ENCODE data around the gene PDZD2.
"Not testable (repeated sequence)": the region's sequence is repeated elsewhere in the genome, so short reads cannot be mapped to it uniquely, and the experiment has no call there.

The PDZD2 gene

GRCh38 chr5:31730139-31730538, 91.2 kb downstream of the PDZD2 start:
- no peak for TF ChIP-seq CTCF (IDR thresholded peaks at IDR 0.05; ENCODE audit: insufficient read depth, low read depth, low read length, missing control alignments)
- no peak overlapping the region for H3K4me3 ChIP-seq (ENCODE audit: low read length)

GRCh38 chr5:31731016-31731415, 92.1 kb downstream of the PDZD2 start:
- TF ChIP-seq CTCF (IDR thresholded peaks at IDR 0.05; ENCODE audit: insufficient read depth, low read depth, low read length, missing control alignments): no peak
- no peak overlapping the region for H3K4me3 ChIP-seq (ENCODE audit: low read length)
- no peak for DNase-seq (ENCODE audit: low read depth)

More at GRCh38 chr5:31730139-31730538, 91.2 kb downstream of the PDZD2 start:
- DNase-seq (ENCODE audit: low read depth): no peak

GRCh38 chr5:31731710-31732301, 92.9 kb downstream of the PDZD2 start:
- no peak for TF ChIP-seq CTCF (IDR thresholded peaks at IDR 0.05; ENCODE audit: insufficient read depth, low read depth, low read length, missing control alignments)
- no peak for DNase-seq (ENCODE audit: low read depth)
- H3K4me3 ChIP-seq (ENCODE audit: low read length): no peak overlapping the region

GRCh38 chr5:31732821-31733220, 93.9 kb downstream of the PDZD2 start:
- not testable (repeated sequence) for DNase-seq (ENCODE audit: low read depth); H3K4me3 ChIP-seq (ENCODE audit: low read length)

- H3K4me3 ChIP-seq (ENCODE audit: low read length): no peak overlapping the region
- no peak for TF ChIP-seq CTCF (IDR thresholded peaks at IDR 0.05; ENCODE audit: insufficient read depth, low read depth, low read length, missing control alignments)
- no peak for DNase-seq (ENCODE audit: low read depth)
These were observed 94.4 kb downstream of the PDZD2 start for GRCh38 chr5:31733371-31733770.

GRCh38 chr5:31736127-31736526, 97.2 kb downstream of the PDZD2 start:
- no peak for TF ChIP-seq CTCF (IDR thresholded peaks at IDR 0.05; ENCODE audit: insufficient read depth, low read depth, low read length, missing control alignments)
- no peak for DNase-seq (ENCODE audit: low read depth)
- H3K4me3 ChIP-seq (ENCODE audit: low read length): no peak overlapping the region

- DNase-seq (ENCODE audit: low read depth): no peak
- TF ChIP-seq CTCF (IDR thresholded peaks at IDR 0.05; ENCODE audit: insufficient read depth, low read depth, low read length, missing control alignments): no peak
- H3K4me3 ChIP-seq (ENCODE audit: low read length): no peak overlapping the region
These were observed 99.3 kb downstream of the PDZD2 start for GRCh38 chr5:31738199-31738598.

Measured in epithelial cell of esophagus (primary cell).